Fibroblast of mammary gland (primary cell): ENCODE measurements around the gene CACNA2D3.
"Not testable (repeated sequence)": the region's sequence is repeated elsewhere in the genome, so short reads cannot be mapped to it uniquely, and the experiment has no call there.

Experiments
- DNase-seq: peaks from one replicate; pipeline ENCODE4 v3.0.0-alpha.2; 2010; ENCODE audit warnings: low read depth
- H3K4me3 ChIP-seq: 2 replicates; pipeline ENCODE4 v1.5.1; 2011; ENCODE audit warnings: low read depth, mild to moderate bottlenecking, low read length, moderate library complexity; ENCODE audit not compliant: control insufficient read depth
- TF ChIP-seq, protein P1 (sequence below): conservative IDR thresholded peaks from 2 replicates; pipeline ENCODE4 v1.5.1; 2011; ENCODE audit warnings: low read depth, low read length, inconsistent platforms; ENCODE audit not compliant: control insufficient read depth, insufficient read depth

CACNA2D3 gene

DNA sequence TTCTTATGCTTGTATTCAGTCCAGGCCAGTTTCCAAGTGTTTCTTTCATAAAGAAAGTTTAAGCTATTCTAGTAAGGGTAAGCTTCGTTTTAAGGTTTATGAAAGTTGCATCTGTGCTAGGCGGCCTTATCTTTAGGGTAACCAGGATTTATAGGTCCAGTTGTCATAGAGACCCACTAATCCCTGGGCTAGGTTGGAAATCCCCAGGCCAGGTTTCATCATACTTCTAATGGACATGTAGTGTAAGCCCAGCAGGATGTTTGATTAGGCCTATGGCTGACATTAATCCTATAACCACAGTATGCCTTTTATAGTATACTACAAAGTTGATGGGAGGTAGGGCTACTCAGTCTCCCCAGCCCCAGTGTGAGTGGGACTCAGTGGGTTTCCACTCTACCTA is 312.4 kb downstream of the CACNA2D3 start:
- no peak overlapping the region for H3K4me3 ChIP-seq
- TF ChIP-seq, protein P1, sequence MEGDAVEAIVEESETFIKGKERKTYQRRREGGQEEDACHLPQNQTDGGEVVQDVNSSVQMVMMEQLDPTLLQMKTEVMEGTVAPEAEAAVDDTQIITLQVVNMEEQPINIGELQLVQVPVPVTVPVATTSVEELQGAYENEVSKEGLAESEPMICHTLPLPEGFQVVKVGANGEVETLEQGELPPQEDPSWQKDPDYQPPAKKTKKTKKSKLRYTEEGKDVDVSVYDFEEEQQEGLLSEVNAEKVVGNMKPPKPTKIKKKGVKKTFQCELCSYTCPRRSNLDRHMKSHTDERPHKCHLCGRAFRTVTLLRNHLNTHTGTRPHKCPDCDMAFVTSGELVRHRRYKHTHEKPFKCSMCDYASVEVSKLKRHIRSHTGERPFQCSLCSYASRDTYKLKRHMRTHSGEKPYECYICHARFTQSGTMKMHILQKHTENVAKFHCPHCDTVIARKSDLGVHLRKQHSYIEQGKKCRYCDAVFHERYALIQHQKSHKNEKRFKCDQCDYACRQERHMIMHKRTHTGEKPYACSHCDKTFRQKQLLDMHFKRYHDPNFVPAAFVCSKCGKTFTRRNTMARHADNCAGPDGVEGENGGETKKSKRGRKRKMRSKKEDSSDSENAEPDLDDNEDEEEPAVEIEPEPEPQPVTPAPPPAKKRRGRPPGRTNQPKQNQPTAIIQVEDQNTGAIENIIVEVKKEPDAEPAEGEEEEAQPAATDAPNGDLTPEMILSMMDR, result no peak
- DNase-seq, result no peak

DNA sequence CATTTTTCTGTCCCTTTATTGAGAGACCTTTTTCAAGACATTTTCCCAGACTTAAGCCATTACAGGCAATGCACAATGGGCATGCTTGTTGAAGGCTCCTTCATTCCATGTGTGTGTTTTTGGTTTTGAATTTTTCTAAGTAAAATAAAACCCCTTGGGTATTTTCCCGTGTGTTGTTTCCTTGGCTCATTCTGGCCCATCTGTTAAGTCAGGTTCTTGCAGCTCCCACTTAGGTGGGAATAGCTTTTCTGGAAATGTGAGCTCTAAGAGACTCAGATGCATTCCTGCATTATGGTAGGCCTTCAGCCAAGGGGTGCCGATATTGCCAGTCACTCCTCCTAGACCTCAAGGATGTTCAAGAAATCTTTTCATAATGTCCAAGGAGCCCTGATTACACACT is 314.9 kb downstream of the CACNA2D3 start:
- no peak overlapping the region for H3K4me3 ChIP-seq
- TF ChIP-seq, protein P1, result no peak
- no peak for DNase-seq

DNA sequence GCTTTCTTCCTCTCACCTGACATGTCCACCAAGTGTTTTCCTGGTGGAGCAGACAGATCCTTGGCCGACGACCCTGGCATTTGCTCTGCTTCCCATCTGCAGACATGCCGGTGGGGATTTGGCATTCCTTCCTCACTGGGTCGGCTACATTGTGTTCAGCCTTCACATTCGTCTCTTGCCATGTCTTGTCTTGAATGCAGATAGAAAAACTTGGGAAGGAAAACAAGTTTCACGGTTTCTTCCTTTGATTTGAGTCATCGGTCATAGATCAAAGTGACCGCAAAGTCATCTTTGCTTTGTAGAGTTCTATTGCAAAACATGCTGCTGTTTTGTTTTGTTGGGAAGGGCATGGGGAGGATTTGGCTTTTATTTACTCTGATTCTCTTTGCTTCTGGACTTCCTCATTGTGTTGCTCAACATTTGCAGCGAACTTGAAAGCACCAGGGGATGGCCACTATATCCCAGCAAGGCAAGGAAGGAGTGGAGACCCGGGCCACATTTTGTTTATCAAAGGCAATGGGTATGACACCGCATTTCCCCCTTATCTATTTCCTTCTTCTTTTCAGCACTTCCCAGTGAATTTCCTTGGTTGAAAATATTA is 321.3 kb downstream of the CACNA2D3 start:
- DNase-seq, result no peak
- H3K4me3 ChIP-seq, result no peak overlapping the region
- TF ChIP-seq, protein P1, result no peak

DNA sequence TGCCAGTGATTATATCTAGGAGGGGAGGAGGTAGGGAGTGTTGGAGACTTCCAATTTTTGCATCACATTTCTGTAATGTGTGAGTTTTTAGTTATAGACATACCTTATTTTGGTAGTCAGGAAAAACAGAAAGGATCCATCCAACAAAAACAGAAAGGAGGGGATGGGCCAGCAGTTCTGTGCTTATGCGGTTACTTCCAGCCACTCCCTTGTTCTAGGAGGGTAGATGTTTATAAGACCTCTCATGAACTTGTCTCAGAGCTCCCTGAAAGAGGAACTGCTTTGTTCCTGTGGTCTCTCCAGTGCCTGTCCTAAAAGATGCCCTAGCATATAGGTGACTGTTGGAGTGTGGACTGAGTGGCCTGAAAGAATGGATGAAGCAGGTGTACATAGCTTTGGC is 323.3 kb downstream of the CACNA2D3 start:
- TF ChIP-seq, protein P1, result no peak
- H3K4me3 ChIP-seq, result no peak overlapping the region

DNA sequence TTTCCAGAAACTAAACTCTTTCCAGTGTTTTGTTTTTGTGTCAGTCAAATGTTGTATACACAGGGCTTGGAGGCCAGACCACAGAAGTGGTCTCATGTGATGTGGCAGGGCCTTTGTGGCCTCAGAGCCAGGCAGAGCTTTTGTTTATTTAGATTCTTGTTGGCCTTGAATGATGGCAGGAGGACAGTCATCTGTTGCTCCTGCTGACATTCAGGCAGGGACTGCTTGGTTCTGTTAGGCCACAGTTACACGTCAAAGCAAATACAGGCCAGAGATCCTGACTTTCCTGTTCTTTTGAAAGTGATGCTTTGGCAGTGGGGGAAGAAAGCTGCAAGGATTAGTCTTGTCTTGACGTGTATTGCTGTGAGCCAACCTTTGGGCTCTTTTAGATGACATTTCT is 325.1 kb downstream of the CACNA2D3 start:
- TF ChIP-seq, protein P1, result no peak
- H3K4me3 ChIP-seq, result no peak overlapping the region
- DNase-seq, result no peak

More for the DNA sequence above, 323.3 kb downstream of the CACNA2D3 start:
- no peak for DNase-seq

DNA sequence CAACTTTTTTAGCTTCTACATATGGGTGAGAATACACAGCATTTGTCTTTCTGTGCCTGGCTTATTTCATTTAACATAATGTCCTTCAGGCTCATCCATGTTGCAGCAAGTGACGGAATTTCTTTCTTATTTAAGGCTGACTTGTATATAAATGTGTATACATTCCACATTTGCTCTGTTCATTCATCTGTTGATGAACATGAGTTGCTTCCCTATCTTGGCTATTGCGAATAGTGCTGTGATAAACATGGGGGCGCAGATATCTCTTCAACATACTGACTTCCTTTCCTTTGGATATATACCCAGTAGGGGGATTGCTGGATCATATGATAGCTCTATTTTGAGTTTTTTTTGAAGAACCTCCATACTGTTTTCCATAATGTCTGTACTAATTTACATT is 332.5 kb downstream of the CACNA2D3 start:
- TF ChIP-seq, protein P1, result no peak

DNA sequence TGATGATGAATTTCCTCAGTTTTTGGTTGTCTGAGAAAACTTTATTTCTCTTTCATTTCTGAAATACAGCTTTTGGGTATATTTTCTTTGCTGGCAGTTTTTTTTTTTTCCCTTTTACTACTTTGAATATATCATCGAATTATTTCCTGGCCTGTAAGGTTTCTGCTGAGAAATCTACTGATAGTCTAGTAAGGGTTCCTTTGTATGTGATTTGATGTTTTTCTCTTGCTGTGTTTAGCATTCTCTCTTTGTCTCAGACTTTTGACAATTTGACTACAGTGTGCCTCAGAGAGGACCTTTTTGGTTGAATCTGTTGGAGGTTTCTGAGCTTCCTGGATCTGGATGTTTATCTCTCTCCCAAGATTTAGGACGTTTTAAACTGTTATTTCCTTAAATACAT is 336.0 kb downstream of the CACNA2D3 start:
- no peak for DNase-seq
- TF ChIP-seq, protein P1, result no peak
- H3K4me3 ChIP-seq, result no peak overlapping the region

More for the DNA sequence above, 332.5 kb downstream of the CACNA2D3 start:
- DNase-seq, result no peak
- no peak overlapping the region for H3K4me3 ChIP-seq

DNA sequence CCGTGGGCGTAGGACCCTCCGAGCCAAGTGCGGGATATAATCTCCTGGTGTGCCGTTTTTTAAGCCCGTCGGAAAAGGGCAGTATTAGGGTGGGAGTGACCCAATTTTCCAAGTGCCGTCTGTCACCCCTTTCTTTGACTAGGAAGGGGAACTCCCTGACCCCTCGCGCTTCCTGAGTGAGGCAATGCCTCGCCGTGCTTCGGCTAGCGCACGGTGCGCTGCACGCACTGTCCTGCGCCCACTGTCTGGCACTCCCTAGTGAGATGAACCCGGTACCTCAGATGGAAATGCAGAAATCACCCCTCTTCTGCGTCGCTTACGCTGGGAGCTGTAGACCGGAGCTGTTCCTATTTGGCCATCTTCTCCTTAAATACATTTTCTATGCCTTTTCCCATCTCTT is 342.2 kb downstream of the CACNA2D3 start:
- not testable (repeated sequence) for H3K4me3 ChIP-seq, DNase-seq
